Endodermal cell (in vitro differentiated cells): ENCODE measurements around the gene RIT2. TPM values are rescaled to one million over a fixed set of nuclear protein-coding genes. Genes with fewer than 3 reads are reported as not detected.

Source experiments
- DNase-seq: peaks from one replicate; pipeline ENCODE4 v3.0.0-alpha.2; 2017
- H3K27ac ChIP-seq: 2 replicates; pipeline ENCODE4 v1.5.1; 2013; ENCODE audit warnings: mild to moderate bottlenecking, low read depth, low read length, moderate library complexity
- H3K27me3 ChIP-seq: 2 replicates; pipeline ENCODE4 v1.6.1; 2013; ENCODE audit warnings: mild to moderate bottlenecking, low read length, moderate library complexity; ENCODE audit not compliant: insufficient read depth, control insufficient read depth, poor library complexity, severe bottlenecking
- H3K36me3 ChIP-seq: 2 replicates; pipeline ENCODE4 v1.7.0; 2013; ENCODE audit warnings: mild to moderate bottlenecking, low read length, moderate library complexity; ENCODE audit not compliant: control insufficient read depth, insufficient read depth
- H3K4me1 ChIP-seq: one replicate; pipeline ENCODE4 v1.7.0; 2013; ENCODE audit warnings: low read length; ENCODE audit not compliant: control insufficient read depth, insufficient read depth
- H3K4me3 ChIP-seq: 2 replicates; pipeline ENCODE4 v1.5.1; 2013; ENCODE audit warnings: mild to moderate bottlenecking, low read length, moderate library complexity
- H3K9ac ChIP-seq: 2 replicates; pipeline ENCODE4 v1.6.1; 2013; ENCODE audit warnings: mild to moderate bottlenecking, low read length, moderate library complexity; ENCODE audit not compliant: poor library complexity, severe bottlenecking; ENCODE audit errors: extremely low read depth
- H3K9me3 ChIP-seq: 2 replicates; pipeline ENCODE4 v1.6.1; 2013; ENCODE audit warnings: mild to moderate bottlenecking, low read length, moderate library complexity; ENCODE audit not compliant: control insufficient read depth
- H3K27ac Mint-ChIP-seq: 2 replicates; pipeline ENCODE4 v1.8.0; 2020; ENCODE audit warnings: mixed read lengths
- H3K27me3 Mint-ChIP-seq: 2 replicates; pipeline ENCODE4 v1.8.0; 2021; ENCODE audit warnings: mild to moderate bottlenecking, mixed read lengths; ENCODE audit not compliant: insufficient read depth
- H3K36me3 Mint-ChIP-seq: 2 replicates; pipeline ENCODE4 v1.8.0; 2020; ENCODE audit warnings: low read depth, mixed read lengths
- H3K4me1 Mint-ChIP-seq: 2 replicates; pipeline ENCODE4 v1.8.0; 2020; ENCODE audit warnings: mixed read lengths
- H3K4me3 Mint-ChIP-seq: 2 replicates; pipeline ENCODE4 v1.8.0; 2020; ENCODE audit warnings: mild to moderate bottlenecking, moderate library complexity, mixed read lengths
- H3K9me3 Mint-ChIP-seq: 2 replicates; pipeline ENCODE4 v1.8.0; 2020; ENCODE audit warnings: mild to moderate bottlenecking, mixed read lengths
- WGBS, 2 experiments: methylation state at CpG; one replicate each; pipeline versions ENCODE4 v1.1.5 to v1.1.7; 2013; ENCODE audit warnings: missing lambda C conversion rate in 2 of 2, mixed read lengths in 1 of 2; ENCODE audit not compliant: insufficient coverage in 1 of 2, insufficient read length in 1 of 2; 5-methylcytosine and 5-hydroxymethylcytosine counted together
- total RNA-seq, 2 donors: library from RNA; stranded (reverse); fragmentation: NEBNext Ultra II Directional in 1 of 2; extraction: Animal tissue kit (Norgen Biotek cat#: 25700) in 1 of 2; gene quantifications; 2 replicates in 1 of 2; 3 replicates in 1 of 2; pipeline ENCODE4 v1.2.1, GENCODE V29; 2021
- TF ChIP-seq, protein P1 (sequence below): fragments of 200-600 bp; sonication (generic); conservative IDR thresholded peaks from 2 replicates; pipeline ENCODE4 v1.5.0; 2021; ENCODE audit warnings: antibody characterized with exemption, mild to moderate bottlenecking

The RIT2 gene
- total RNA-seq, 2 donors from 2014 or later, result 0.81 TPM; not detected in 1

DNA sequence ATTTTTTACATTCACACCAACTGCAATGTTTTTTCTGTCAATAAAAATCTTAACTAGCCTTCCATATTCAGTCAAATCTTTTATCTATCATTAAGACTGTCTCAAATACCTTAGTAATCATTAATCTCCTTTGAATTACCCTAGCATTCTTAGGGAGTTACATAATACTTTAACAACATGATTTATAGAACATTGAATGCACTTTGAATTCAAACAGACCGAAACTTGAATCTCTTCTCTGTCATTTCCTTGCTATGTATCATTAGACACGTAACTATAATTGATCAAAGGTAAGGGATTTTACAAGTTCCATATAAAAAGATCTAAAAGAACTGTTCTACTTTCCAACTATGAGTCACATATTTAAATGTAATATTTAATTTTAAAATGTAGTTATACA lies 330.9 kb downstream of the RIT2 start:
- TF ChIP-seq, protein P1, sequence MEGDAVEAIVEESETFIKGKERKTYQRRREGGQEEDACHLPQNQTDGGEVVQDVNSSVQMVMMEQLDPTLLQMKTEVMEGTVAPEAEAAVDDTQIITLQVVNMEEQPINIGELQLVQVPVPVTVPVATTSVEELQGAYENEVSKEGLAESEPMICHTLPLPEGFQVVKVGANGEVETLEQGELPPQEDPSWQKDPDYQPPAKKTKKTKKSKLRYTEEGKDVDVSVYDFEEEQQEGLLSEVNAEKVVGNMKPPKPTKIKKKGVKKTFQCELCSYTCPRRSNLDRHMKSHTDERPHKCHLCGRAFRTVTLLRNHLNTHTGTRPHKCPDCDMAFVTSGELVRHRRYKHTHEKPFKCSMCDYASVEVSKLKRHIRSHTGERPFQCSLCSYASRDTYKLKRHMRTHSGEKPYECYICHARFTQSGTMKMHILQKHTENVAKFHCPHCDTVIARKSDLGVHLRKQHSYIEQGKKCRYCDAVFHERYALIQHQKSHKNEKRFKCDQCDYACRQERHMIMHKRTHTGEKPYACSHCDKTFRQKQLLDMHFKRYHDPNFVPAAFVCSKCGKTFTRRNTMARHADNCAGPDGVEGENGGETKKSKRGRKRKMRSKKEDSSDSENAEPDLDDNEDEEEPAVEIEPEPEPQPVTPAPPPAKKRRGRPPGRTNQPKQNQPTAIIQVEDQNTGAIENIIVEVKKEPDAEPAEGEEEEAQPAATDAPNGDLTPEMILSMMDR, result no peak
- no peak overlapping the region for H3K4me3 Mint-ChIP-seq
- no peaks in the 10 kb centered on the region for H3K27me3 ChIP-seq
- H3K4me3 ChIP-seq, result no peak overlapping the region
- no peak overlapping the region for H3K27ac Mint-ChIP-seq
- H3K27ac ChIP-seq, result no peak overlapping the region
- H3K4me1 ChIP-seq, result peaks cover 4% of the 10 kb centered on the region
- no peaks in the 10 kb centered on the region for H3K36me3 Mint-ChIP-seq
- 94% methylated on average over 2 of the region's 2 CpGs; no CpG with 5 or more reads in 1 of the 2 experiments for WGBS, 2 experiments
- H3K36me3 ChIP-seq, result no peaks in the 10 kb centered on the region
- H3K9me3 Mint-ChIP-seq, result peaks cover 3% of the 10 kb centered on the region
- H3K27me3 Mint-ChIP-seq, result no peaks in the 10 kb centered on the region
- H3K4me1 Mint-ChIP-seq, result peaks cover 19% of the 10 kb centered on the region
- no peaks in the 10 kb centered on the region for H3K9me3 ChIP-seq
- H3K9ac ChIP-seq, result no peak overlapping the region
- no peak for DNase-seq

DNA sequence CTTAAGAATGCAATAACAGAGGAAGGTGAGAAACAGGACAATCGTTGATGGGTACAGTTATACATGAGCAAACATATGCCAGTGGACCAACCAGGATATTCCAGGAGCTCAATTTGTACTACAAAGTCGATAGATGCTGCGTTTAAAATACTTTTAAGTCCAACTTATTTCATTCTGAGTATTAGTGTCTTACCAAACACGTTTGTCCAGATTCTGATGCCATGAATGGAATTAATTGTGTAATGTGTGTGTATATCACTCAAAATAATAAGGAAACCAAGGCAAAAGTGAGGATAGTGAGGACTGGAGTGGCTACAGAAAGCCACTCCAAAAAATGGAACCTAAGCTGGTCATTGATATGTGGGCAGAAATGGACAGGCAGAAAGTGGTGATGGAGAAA lies 332.6 kb downstream of the RIT2 start:
- Mint-ChIP-seq H3K27me3 (no peaks in the 10 kb centered on the region), H3K4me1 (peaks cover 34% of the 10 kb centered on the region), H3K36me3 (no peaks in the 10 kb centered on the region), H3K4me3 (no peak overlapping the region), H3K27ac (no peak overlapping the region), H3K9me3 (no peaks in the 10 kb centered on the region)
- 91 to 93% methylated on average over 3 to 4 of the region's 4 CpGs for WGBS, 2 experiments
- TF ChIP-seq, protein P1, result no peak
- Histone ChIP-seq H3K9ac (no peak overlapping the region), H3K27me3 (no peaks in the 10 kb centered on the region), H3K27ac (no peak overlapping the region), H3K9me3 (no peaks in the 10 kb centered on the region), H3K4me1 (peaks cover 11% of the 10 kb centered on the region), H3K36me3 (no peaks in the 10 kb centered on the region), H3K4me3 (no peak overlapping the region)
- no peak for DNase-seq

DNA sequence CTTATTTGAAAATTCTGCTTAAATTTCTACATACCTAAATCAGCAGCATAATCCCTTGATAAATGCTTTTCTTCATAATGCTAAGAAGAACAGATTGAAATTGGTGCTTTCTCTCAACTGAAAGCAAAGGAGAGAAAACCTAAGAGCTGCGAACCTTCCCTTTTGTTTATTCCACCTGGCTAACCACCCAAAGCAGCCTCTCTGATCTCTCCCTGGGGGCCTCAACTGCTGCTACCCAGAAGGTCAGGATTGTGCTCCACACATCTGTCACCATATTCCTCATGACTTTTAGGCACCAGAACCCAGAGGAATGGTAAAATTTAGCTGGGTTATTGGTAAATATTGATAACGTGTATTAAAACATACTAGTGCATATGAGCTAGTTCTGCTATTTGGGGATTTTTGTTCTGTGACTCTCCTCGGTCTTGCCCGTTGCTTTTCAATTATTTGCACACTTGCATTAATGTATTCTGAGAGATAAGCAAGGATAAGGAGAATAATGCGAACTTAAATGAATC lies 334.1 kb downstream of the RIT2 start:
- Histone ChIP-seq H3K27me3 (no peaks in the 10 kb centered on the region), H3K9me3 (no peaks in the 10 kb centered on the region), H3K4me1 (peaks cover 11% of the 10 kb centered on the region), H3K4me3 (no peak overlapping the region), H3K36me3 (no peaks in the 10 kb centered on the region), H3K27ac (no peak overlapping the region), H3K9ac (no peak overlapping the region)
- H3K27ac Mint-ChIP-seq, result no peak overlapping the region
- H3K4me1 Mint-ChIP-seq, result peaks cover 42% of the 10 kb centered on the region
- WGBS, 2 experiments, result 69 to 89% methylated on average over 2 to 5 of the region's 5 CpGs
- peak; percentile 48 for DNase-seq
- no peaks in the 10 kb centered on the region for H3K36me3 Mint-ChIP-seq
- H3K9me3 Mint-ChIP-seq, result no peaks in the 10 kb centered on the region
- H3K27me3 Mint-ChIP-seq, result no peaks in the 10 kb centered on the region
- TF ChIP-seq, protein P1, result no peak
- no peak overlapping the region for H3K4me3 Mint-ChIP-seq
